Activated CD4-positive, alpha-beta T cell treated with anti-CD3 and anti-CD28 coated beads for 4 hours (primary cell): Measurements from ENCODE around the gene ZNF394.
"Not testable (repeated sequence)": the region's sequence is repeated elsewhere in the genome, so short reads cannot be mapped to it uniquely, and the experiment has no call there.

Source experiments
- DNase-seq, 2 donors: peaks; one replicate each; pipeline ENCODE4 v3.0.0-alpha.2; 2020

ZNF394 gene

DNA sequence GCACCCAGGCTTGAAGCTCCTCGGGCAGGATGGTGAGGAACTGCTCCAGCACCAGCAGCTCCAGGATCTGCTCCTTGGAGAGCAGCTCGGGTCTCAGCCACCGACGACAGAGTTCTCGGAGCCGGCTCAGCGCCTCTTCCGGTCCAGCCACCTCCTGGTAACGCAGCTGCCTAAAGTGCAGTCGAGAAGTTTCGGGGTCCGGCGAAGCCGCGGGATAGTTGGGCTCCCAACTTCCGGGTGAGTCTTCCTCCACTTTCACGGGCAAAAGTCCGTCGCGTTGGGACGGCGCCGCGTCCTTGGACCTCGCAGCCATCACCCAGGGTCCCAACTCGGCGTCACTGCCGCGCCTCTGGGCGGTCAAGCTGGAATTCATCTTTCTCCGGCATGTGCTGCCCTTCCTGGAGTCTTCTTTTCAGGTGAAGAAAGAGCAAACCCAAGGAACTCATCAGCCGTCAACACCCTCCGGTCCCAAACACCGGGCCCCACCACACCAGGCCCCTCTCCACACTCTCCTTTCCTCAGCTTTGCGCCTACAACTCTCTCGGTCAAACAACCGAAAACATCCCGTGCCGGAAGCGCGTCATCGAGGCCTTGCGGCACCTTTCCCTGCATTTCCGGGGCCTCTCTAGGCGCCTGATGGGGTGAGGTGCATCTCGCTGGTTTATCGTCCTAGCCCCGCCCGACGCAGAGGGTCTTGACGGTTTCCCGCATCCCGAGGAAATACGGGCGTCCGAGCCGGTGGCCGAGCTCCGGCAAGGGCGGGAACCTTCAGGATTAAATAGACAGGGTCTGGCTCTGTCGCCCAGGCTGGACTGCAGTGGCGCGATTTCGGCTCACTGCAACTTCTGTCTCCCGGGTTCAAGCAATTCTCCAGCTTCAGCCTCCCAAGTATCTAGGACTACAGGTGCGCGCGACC is at the start of gene ZNF394:
ZNF394 (minus strand) TSS at position 561 of the 916 bp plus-strand sequence; CDS start at position 373, 188 bp downstream.
- peak; percentile 88 for DNase-seq

DNA sequence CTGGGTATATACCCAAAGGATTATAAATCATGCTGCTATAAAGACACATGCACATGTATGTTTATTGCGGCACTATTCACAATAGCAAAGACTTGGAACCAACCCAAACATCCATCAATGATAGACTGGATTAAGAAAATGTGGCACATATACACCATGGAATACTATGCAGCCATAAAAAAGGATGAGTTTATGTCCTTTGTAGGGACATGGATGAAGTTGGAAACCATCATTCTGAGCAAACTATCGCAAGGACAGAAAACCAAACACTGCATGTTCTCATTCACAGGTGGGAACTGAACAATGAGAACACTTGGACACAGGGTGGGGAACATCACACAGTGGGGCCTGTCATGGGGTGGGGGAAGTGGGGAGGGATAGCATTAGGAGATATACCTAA is 49.5 kb upstream of the ZNF394 start:
- not testable (repeated sequence) for DNase-seq

DNA sequence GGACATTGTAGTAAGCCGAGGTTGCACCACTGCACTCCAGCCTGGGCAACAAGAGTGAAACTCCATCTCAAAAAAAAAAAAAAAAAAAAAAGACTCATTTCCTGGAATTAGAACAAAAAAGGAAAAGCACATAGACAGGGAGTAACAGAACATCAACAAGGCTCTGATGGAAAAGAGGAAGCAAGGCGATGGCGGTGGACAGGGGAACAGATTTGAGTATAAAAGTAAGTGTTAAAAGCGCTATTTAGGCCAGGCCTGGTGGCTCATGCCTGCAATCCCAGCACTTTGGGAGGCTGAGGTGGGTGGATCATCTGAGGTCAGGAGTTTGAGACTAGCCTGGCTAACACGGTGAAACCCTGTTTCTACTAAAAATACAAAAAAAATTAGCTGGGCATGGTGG is 45.2 kb upstream of the ZNF394 start:
- DNase-seq: not testable (repeated sequence)

DNA sequence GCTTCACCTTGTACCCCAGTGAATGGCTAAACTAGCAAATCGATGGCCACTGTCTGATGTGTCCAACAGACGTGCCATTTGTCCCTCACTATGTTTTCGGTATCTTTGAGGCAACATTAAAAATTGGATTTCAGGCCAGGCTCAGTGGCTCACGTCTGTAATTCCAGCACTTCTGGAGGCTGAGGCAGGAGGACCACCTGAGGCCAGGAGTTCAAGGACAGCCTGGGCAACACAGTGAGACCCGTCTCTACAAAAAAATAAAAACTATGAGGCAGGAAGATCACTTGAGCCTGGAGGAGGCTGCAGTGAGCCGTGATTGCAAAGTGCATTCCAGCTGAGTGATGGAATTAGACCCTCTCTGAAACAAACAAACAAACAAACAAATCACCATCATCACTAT is 43.8 kb upstream of the ZNF394 start:
- no peak for DNase-seq

DNA sequence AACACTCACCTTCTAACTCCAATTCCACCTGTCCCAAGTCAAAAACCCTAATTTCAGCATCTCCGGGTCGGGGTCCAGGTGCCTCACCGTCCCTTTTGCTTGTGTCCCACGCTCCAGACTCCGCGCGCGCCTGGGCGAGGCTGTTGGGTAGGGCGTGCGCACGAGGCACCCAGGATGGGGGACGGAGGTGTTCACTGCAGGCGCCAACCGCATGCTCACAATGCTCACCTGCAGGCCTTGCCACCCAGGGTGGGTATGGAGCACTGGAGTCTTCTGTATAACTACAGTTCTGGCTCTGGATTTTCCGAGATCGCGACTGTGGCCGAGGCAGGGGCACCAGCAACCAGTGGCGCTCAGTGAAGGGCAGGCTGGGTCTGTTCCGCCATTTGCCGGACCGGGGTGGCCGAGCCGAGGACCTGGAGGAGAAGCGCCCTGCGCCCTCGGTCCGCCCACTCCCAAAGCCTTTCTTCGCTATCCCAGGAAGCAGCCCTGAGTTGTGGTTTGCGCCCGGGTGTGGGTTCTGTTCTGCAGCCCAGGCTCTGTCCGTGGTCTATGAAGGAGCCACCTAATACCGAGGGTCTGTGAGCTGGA is 43.1 kb upstream of the ZNF394 start:
- DNase-seq: no peak

DNA sequence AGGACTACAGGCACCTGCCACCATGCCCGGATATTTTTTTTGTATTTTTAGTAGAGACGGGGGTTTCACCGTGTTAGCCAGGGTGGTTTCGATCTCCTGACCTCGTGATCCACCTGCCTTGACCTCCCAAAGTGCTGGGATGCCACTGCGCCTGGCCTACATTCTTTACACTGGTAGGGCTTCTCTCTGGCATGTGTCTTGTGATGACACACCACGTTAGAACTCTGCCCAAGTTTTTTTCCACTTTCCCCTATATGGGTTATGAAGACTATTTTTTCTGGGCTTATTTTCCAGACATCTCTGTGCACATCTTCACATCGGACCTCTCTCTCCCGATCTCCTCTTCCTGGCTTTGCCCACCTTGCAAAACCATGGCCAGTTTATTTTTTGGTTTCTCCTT is 41.1 kb upstream of the ZNF394 start:
- no peak for DNase-seq

DNA sequence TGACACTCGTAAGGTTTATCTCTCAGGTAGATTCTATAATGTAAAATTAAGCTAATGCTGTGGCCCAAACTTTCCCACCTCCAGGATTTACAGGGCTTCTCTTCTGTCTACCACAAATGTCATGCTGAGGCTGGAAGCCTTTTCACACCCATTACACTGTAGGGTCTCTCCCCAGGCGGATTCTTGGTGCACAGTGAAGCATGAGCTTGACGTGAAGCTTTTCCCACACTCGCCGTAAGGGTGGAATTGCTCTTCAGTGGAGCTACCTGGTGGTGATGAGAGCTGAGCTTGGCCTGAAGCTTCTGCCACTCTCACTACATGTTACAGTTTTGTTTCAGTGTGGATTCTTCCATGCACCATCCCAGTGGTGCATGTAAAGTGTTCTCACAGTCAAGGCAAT is 40.5 kb upstream of the ZNF394 start:
- no peak for DNase-seq

DNA sequence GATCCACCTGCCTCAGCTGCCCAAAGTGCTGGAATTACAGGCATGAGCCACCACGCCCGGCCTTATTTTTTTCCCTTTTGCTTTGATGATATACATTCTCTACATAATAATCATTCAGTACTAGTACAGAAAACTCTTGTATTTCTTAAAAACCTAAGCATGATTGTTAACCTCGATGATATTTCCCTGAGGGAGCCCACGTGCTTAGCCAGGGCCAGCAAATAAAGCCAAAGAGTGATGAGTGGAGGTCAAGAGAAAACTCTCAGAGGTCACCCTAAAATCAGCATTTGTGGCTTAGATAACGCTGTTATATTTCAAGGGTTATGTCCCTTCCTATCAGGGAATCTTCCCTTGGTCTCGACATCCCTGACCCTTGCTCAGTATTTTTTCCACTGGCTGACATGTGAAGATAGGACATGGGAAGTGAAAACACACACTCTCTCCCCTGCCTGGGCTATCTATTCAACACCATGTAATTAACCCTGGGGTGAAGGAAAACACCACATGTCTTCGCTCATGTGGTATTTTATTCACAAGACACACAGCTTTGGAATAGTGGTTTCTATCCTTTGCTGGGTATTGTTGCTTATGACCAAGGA is 39.2 kb upstream of the ZNF394 start:
- DNase-seq: no peak

DNA sequence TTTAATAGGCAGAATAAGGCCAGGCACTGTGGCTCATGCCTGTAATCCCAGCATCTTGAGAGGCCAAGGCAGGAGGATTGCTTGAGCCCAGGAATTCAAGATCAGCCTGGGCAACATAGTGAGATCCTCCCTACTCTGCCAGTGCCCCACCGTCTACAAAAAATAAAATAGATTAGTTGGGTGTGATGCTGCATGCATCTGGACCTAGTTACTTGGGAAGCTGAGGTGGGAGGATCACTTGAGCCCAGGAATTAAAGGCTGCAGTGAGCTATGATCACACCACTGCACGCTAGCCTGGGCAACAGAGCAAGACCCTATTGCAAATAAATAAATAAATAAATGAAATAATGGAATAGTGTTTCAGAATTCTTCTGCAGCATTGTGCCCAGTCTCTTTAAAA is 35.6 kb upstream of the ZNF394 start:
- DNase-seq: no peak

DNA sequence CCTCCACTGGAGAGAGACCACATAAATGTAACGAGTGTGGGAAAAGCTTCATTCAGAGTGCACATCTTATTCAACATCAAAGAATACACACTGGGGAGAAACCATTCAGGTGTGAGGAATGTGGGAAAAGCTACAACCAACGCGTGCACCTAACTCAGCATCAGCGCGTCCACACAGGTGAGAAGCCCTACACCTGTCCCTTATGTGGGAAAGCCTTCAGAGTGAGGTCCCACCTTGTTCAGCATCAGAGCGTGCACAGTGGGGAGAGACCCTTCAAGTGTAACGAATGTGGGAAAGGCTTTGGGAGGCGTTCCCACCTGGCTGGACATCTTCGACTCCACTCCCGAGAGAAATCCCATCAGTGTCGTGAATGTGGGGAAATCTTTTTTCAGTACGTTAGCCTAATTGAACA is 31.3 kb upstream of the ZNF394 start:
- no peak for DNase-seq

DNA sequence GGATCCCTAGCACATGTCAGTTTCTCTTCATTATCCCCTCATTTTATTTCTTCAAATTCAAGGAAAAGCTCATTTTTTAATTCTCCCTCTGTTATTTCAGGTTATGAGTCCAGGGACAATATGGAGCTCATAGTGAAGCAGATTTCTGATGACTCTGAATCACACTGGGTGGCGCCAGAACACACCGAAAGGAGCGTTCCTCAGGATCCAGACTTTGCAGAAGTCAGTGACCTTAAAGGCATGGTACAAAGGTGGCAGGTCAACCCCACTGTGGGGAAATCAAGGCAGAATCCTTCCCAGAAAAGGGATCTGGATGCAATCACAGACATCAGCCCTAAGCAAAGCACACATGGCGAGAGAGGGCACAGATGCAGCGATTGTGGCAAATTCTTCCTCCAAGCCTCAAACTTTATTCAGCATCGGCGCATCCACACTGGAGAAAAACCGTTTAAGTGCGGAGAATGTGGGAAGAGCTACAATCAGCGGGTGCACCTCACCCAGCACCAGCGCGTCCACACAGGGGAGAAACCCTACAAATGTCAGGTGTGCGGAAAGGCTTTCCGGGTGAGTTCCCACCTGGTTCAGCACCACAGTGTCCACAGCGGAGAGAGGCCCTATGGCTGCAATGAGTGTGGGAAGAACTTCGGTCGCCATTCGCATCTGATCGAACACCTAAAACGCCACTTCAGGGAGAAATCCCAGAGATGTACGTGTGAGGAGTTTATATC is 25.8 kb upstream of the ZNF394 start:
- DNase-seq: peak; percentile 13 to 17

DNA sequence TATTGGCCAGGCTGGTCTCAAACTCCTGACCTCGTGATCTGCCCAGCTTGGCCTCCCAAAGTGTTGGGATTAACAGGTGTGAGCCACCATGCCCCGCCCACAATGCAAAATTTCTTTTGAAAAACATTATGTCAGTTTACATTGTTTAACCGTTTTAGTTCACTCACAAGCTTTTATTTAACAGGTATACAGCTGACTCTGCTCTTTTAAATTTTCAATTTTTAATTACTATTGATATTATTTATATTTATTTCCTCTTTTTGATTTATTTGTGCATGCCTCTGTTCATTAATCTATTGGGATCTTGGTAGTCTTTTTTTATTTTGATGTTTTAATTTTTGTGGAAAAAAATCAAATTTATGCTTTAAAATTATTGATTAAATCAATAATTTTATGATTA is 21.3 kb upstream of the ZNF394 start:
- no peak for DNase-seq

DNA sequence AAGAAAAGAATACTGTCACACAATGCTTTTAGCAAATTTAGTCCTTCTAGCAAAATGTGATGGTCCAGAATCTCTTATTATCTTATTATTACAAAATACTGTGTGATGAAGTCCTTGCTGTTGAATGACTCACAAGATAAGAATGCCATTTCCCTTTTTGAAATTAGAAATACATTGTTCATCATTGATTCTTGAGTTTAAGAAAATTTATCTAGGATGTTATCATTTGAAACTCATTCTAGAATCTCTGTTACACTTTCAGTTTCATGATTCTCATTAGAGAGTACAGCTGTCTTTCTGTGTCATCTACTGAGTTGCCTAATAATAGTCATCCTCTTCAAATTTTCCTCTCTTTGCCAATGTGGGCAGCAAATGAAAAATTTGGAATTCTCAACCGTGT is 14.0 kb upstream of the ZNF394 start:
- DNase-seq: no peak

DNA sequence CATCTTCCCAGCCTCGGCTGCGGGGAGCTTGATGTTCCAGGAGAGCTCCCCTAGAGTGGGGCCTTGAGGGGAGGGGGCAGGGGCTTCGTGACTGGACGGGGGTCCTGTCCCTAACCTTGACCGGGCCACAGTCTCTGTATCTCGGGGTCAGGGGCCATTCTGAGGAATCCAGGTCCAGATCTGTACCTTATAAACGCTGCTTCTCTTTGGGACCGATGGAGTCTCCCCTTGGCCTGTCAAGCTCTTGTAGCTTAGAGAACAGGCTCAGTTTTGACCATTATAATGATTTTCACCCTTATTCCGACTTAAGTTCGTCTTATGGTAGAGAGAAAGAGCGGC is 5.2 kb upstream of the ZNF394 start:
- DNase-seq: no peak

DNA sequence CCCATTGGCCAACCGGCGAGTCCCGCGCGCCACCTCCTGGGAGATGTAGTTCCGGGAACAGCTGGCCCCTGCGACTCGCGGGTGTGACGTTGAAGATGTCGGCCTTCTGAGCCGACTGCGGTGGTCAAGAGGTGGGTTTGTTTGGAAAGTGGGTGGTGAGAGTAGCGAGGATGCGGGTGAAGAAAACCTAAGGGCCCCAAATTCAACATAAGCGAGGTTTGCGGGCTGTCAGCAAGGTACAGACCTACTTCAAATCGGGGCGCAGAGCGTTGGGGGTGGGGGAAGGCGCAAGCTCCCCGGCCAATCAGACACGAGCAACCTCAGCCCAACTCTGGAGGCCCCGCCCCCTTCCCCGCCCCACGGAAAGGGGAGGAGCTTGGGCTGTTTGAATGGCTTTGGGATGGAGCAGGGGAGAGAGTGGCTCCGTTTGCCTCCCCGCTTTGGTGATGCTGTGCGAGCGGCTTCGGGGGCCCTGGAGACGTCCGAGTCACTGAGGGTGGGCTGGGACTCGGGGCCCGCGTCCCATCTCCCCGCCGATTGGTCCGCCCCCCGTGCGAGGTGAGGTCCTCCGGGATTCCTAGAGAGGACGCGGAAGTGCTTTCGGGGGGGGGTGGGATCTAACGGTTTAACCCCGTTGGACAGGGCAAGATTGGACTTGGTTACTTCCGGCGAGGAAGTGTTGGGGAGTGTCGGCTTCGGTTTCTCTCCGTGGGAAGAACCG is 4.7 kb upstream of the ZNF394 start, which contains the start of gene ZKSCAN5:
ZKSCAN5 (plus strand) TSS at position 60 of the 721 bp plus-strand sequence. CDS start 1,383 bp downstream, outside the sequence.
- peak; percentile 97 to 98 for DNase-seq

DNA sequence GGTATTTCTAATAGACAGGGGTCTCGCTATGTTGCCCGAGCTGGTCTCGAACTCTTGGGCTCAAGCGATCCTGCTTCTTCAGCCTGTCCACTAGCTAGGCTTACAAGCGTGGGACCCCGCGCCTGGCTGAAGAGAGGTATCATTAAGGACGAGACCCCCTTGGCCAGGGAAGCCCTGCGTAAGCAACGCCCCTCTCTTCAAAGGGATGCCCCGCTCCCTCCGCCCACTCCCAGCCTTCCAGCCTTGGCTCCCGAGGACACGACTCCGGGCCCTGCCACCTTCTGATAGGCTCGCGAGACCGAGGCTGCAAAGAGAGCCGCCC is 4.2 kb upstream of the ZNF394 start:
- DNase-seq: no peak

DNA sequence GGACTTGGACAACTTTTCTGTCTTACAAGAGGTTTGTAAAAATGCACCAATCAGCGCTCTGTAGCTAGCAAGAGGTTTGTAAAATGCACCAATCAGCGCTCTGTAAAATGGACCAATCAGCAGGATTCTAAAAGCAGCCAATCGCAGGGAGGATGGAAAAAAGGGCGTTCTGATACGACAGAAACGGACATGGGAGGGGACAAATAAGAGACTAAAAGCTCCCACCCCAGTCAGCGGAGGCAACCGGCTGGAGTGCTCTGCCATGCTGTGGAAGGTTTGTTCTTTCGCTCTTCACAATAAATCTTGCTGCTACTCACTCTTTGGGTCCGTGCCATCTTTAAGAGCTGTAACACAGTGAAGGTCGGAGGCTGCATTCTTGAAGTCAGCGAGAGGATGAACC is 1.2 kb upstream of the ZNF394 start:
- not testable (repeated sequence) for DNase-seq

DNA sequence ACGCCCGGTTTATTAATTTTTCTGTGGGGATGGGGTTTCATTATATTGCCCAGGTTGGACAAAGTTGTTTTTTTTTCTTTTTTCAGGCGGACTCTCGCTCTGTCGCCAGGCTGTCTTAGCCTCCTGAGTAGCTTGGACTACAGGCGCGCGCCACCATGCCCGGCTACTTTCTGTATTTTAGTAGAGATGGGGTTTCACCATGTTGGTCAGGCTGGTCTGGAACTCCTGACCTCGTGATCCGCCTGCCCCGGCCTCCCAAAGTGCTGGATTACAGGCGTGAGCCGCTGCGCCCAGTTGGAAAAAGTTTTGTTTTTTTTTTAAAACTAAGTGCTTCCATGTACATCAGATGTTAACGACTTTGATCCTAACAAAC is 542 bp upstream of the ZNF394 start:
- no peak for DNase-seq

DNA sequence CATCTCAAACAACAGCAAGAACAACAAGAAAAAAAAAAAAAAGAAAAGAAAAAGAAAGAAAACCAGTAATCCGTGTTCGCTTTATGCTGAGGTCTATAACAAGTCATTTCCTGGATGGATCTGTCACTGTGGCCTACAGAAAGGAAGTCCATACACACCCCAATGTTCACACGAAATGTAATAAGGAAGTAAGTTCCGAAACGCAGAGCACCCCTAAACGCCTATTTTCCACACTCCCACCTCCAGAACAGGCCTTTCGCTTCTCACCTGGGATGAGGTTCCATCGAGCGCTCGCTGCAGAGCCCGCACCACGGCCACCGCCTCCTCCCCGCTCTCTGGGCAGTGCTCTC is 735 bp downstream of the ZNF394 start:
- peak in 1 of 2 donors; percentile 6 for DNase-seq

DNA sequence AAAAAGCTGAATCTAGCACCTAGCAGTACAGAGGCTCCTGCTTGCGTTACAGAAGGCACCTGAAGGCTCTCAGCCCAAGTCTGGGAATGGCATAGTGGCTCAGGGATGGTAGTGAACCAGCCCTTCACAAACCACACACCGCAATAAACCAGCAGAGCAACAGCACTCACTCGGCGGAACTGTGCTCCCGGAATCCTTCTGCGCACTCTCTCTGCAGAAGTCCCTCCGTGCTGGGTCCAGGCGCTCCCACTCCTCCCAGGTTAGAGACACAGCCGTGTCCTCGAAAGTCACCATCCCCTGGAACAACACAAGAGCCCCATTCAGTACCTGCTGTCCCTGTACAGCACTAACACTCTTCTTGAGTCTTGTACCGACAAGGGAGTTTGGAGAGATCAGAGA is 1.5 kb downstream of the ZNF394 start:
- no peak for DNase-seq

DNA sequence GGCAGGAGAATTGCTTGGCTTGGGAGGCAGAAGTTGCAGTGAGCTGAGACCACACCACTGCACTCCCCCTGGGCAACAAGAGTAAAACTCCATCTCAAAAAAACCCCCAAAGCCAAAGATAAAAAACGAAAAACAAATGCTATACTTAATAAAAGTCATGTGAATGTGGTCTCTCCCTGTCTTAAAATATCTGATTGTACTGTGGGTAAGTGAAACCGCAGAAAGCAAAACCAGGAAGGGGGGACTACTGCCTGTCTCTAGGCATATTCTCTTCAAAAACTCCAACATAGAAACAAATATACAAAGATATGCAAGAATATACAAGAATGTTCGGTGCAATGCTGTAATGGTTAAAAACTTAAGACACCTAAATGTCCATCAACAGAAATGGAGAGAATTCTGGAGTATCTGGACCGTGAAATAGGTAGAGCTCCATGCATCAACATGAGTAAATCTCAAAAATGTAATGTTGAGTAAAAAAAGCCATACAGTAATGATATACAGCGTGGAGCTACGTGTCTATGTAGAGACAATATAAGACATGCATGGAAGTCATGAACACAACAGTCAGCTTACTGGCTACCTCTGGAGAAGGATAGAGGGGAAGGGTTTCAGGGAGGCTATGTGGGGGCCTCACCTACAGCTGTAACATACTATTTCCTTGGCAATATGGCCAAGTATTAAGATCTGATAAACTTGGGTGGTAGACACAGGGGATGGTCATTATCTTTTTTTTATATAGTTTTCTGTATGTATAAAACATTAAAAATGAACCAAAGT is 2.1 kb downstream of the ZNF394 start:
- DNase-seq: no peak

DNA sequence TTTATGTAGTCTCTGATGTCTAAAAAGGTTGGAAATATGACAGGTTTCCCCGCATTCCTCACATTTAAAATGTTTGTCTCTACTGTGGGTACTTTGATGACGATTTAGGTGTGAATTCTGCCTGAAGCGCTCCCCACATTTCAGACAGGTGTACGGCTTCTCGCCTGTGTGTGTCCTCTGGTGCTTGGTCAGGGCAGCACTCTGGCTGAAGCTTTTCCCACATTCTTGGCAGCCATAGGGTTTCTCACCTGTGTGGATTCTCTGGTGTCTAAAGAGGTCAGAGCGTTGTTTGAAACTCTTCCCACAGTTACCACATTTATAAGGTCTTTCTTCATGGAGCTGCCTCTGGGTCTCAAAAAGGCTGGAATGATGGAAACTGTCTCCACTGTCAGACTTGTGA is 6.3 kb downstream of the ZNF394 start:
- no peak for DNase-seq
